ENCODE measurements around the gene TMEM141. TPM values are rescaled to one million over a fixed set of nuclear protein-coding genes. Genes with fewer than 3 reads are reported as not detected.

Gene TMEM141
- total RNA-seq, 4 donors from 2014 or later, result 46.9 to 70.2 (median 51.1) TPM

DNA sequence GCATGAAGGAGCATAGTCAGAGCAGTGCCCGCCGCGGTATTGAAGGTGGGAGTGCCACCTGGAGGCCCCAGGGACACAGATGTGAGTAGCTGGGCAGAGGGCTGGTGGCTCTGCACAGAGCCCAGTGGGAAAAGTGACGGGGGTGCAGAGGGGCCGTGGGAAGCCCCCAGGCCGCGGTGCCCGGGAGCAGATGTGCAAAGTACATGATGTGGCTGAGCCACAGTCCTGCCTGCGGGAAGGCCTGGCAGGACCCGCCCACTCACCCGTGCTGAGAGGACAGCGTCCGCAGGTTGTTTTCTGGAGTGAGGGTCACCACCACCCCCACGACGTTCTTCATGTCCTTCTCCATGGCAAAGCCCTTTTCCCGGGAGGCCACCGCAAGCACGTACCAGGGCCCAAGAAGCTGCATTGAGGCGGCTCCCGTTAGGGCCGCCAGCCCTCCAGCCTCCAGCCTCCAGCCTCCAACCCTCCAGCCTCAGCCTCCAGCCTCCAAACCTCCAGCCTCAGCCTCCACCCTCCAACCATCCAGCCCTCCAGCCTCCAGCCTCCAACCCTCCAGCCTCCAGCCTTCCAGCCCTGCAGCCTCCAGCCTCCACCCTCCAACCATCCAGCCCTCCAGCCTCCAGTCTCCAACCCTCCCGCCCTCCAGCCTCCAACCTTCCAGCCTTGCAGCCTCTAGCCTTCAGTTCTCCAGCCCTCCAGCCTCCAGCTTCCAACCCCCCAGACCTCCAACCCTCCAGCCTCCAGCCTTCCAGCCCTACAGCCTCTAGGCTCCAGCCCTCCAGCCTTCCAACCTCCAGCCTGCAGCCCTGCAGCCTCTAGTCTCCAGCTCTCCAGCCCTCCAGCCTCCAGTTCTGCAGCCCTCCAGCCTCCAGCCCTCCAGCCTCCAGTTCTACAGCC is 43.7 kb upstream of the TMEM141 start:
- intact Hi-C loops (cut with DNase I; ENCODE audit: low total_unique reads), result no loop called here
- ATAC-seq, result no peak
- H3K9me3 ChIP-seq, result no peaks in the 10 kb centered on the region
- H3K4me1 ChIP-seq, result peaks cover 0 to 3% of the 10 kb centered on the region in 2 donors
- in situ Hi-C loops (cut with MboI; ENCODE audit: low sequenced_read_pairs in 4 of 4), result no loop called here
- no peak for TF ChIP-seq POLR2A (IDR thresholded peaks at IDR 0.05)
- TF ChIP-seq, protein P1, sequence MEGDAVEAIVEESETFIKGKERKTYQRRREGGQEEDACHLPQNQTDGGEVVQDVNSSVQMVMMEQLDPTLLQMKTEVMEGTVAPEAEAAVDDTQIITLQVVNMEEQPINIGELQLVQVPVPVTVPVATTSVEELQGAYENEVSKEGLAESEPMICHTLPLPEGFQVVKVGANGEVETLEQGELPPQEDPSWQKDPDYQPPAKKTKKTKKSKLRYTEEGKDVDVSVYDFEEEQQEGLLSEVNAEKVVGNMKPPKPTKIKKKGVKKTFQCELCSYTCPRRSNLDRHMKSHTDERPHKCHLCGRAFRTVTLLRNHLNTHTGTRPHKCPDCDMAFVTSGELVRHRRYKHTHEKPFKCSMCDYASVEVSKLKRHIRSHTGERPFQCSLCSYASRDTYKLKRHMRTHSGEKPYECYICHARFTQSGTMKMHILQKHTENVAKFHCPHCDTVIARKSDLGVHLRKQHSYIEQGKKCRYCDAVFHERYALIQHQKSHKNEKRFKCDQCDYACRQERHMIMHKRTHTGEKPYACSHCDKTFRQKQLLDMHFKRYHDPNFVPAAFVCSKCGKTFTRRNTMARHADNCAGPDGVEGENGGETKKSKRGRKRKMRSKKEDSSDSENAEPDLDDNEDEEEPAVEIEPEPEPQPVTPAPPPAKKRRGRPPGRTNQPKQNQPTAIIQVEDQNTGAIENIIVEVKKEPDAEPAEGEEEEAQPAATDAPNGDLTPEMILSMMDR (IDR thresholded peaks at IDR 0.05 in 4 of 5, conservative IDR thresholded peaks at IDR 0.05 in 1 of 5), result no peak
- H3K27me3 ChIP-seq, result peaks cover 9 to 16% (median 13%) of the 10 kb centered on the region in 3 donors
- no peaks in the 10 kb centered on the region for H3K36me3 ChIP-seq
- no peak overlapping the region for H3K27ac ChIP-seq
- no peak for DNase-seq
- no peak overlapping the region for H3K4me3 ChIP-seq

DNA sequence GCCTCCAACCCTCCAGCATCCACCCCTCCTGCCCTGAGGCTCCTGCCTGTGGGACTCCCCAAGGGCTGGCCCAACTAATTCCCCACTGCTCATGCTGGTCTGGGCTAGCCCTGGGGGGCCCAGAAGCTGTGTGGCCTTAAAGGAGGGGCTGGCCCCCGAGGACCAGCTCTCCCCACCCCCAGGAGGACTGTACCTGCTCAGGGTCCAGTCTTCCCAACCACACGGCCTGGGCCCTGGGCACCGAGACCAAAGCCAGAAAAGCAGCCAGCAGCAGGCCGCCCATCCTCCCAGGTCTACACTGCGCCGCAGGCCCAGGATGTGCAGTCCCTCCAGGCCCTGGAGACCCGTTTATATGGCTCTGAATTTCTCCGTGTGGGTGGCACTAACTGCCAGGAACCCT is 42.9 kb upstream of the TMEM141 start, which contains the start of gene LCN6:
Gene LCN6, minus strand, starts transcription at position 325 of the 400 bp plus-strand sequence. Its CDS starts 42 bp downstream, at position 283.
- H3K27me3 ChIP-seq, result peaks cover 5 to 8% (median 6%) of the 10 kb centered on the region in 3 donors
- ATAC-seq (no peak), DNase-seq (no peak)
- H3K4me1 ChIP-seq, result peaks cover 0 to 3% of the 10 kb centered on the region in 2 donors
- TF ChIP-seq, protein P1 (IDR thresholded peaks at IDR 0.05 in 4 of 5, conservative IDR thresholded peaks at IDR 0.05 in 1 of 5), result no peak
- TF ChIP-seq POLR2A (IDR thresholded peaks at IDR 0.05), result no peak
- H3K9me3 ChIP-seq, result no peaks in the 10 kb centered on the region
- H3K4me3 ChIP-seq, result no peak within 1 kb of the TSS
- intact Hi-C loops (cut with DNase I; ENCODE audit: low total_unique reads) (no loop called here), in situ Hi-C loops (cut with MboI; ENCODE audit: low sequenced_read_pairs in 4 of 4) (no loop called here)
- no peaks in the 10 kb centered on the region for H3K36me3 ChIP-seq
- H3K27ac ChIP-seq, result peak within 1 kb of the TSS in 3 of 4 donors; percentile 51 to 55 (median 52)

GRCh38 chr9:136748666-136749611 is 42.2 kb upstream of the TMEM141 start:
- ATAC-seq (peak in 1 of 2 donors; percentile 20), DNase-seq (no peak)
- in situ Hi-C loops (cut with MboI; ENCODE audit: low sequenced_read_pairs in 4 of 4), result no loop called here
- H3K36me3 ChIP-seq, result no peaks in the 10 kb centered on the region
- TF ChIP-seq, protein P1 (IDR thresholded peaks at IDR 0.05 in 4 of 5, conservative IDR thresholded peaks at IDR 0.05 in 1 of 5), result no peak
- no peak for TF ChIP-seq POLR2A (IDR thresholded peaks at IDR 0.05)
- intact Hi-C loops (cut with DNase I; ENCODE audit: low total_unique reads), result no loop called here
- peak overlapping the region in 3 of 4 donors; percentile 51 to 55 (median 52) for H3K27ac ChIP-seq
- H3K27me3 ChIP-seq, result peaks cover 0 to under 1% (median 0%) of the 10 kb centered on the region in 3 donors
- H3K4me3 ChIP-seq, result no peak overlapping the region
- H3K4me1 ChIP-seq, result peaks cover 0 to 3% of the 10 kb centered on the region in 2 donors
- H3K9me3 ChIP-seq, result no peaks in the 10 kb centered on the region

GRCh38 chr9:136750526-136750925 is 40.6 kb upstream of the TMEM141 start:
- intact Hi-C loops (cut with DNase I; ENCODE audit: low total_unique reads), result no loop called here

More at GRCh38 chr9:136750526-136750925, 40.6 kb upstream of the TMEM141 start:
- DNase-seq (no peak), ATAC-seq (no peak)
- Histone ChIP-seq H3K4me3 (no peak overlapping the region), H3K27ac (peak overlapping the region in 1 of 4 donors; percentile 55), H3K36me3 (no peaks in the 10 kb centered on the region), H3K4me1 (peaks cover 0 to 3% of the 10 kb centered on the region in 2 donors), H3K9me3 (no peaks in the 10 kb centered on the region), H3K27me3 (no peaks in the 10 kb centered on the region)
- in situ Hi-C loops (cut with MboI; ENCODE audit: low sequenced_read_pairs in 4 of 4), result no loop called here
- TF ChIP-seq POLR2A (IDR thresholded peaks at IDR 0.05), result no peak
- TF ChIP-seq, protein P1 (IDR thresholded peaks at IDR 0.05 in 4 of 5, conservative IDR thresholded peaks at IDR 0.05 in 1 of 5), result no peak
